Measurements from ENCODE around the gene ZNF609. TPM values are rescaled to one million over a fixed set of nuclear protein-coding genes. Genes with fewer than 3 reads are reported as not detected.

ZNF609 gene
- polyA plus RNA-seq, 1 donor from 2014 or later, result 11.8 TPM

- Histone ChIP-seq H3F3A (ENCODE audit: insufficient read depth, low read length, poor library complexity, severe bottlenecking) (peaks cover 2% of the 10 kb centered on the region), H2AFZ (ENCODE audit: low read depth, low read length) (no peak overlapping the region), H3K9me2 (ENCODE audit: insufficient read depth, low read length) (no peaks in the 10 kb centered on the region), H3K9me3 (ENCODE audit: low read length) (no peaks in the 10 kb centered on the region), H3K9ac (ENCODE audit: low read length) (peak overlapping the region; percentile 83), H3K27ac (ENCODE audit: low read length) (peak overlapping the region; percentile 95), H4K20me1 (ENCODE audit: insufficient read depth) (peaks cover 5% of the 10 kb centered on the region), H3K36me3 (ENCODE audit: insufficient read depth, low read length) (no peaks in the 10 kb centered on the region), H3K27me3 (ENCODE audit: insufficient read depth, low read depth, low read length) (no peaks in the 10 kb centered on the region), H3K4me2 (ENCODE audit: low read length) (peak overlapping the region; percentile 99), H3K4me3 (ENCODE audit: low read length) (peak overlapping the region; percentile 68), H3K79me2 (replicated peaks; ENCODE audit: insufficient read depth, low read length) (peaks cover 59% of the 10 kb centered on the region)
- TF ChIP-seq EZH2 (IDR thresholded peaks at IDR 0.05; ENCODE audit: borderline replicate concordance, insufficient read depth, low read length, poor library complexity, severe bottlenecking) (no peak), MXI1 (conservative IDR thresholded peaks at IDR 0.05; ENCODE audit: poor library complexity, severe bottlenecking) (no peak), SMC3 (conservative IDR thresholded peaks at IDR 0.05; ENCODE audit: poor library complexity) (no peak), RAD21 (conservative IDR thresholded peaks at IDR 0.05) (no peak), CTCF (IDR thresholded peaks at IDR 0.05; ENCODE audit: poor library complexity, severe bottlenecking) (no peak)
- TF ChIP-seq, protein P1, sequence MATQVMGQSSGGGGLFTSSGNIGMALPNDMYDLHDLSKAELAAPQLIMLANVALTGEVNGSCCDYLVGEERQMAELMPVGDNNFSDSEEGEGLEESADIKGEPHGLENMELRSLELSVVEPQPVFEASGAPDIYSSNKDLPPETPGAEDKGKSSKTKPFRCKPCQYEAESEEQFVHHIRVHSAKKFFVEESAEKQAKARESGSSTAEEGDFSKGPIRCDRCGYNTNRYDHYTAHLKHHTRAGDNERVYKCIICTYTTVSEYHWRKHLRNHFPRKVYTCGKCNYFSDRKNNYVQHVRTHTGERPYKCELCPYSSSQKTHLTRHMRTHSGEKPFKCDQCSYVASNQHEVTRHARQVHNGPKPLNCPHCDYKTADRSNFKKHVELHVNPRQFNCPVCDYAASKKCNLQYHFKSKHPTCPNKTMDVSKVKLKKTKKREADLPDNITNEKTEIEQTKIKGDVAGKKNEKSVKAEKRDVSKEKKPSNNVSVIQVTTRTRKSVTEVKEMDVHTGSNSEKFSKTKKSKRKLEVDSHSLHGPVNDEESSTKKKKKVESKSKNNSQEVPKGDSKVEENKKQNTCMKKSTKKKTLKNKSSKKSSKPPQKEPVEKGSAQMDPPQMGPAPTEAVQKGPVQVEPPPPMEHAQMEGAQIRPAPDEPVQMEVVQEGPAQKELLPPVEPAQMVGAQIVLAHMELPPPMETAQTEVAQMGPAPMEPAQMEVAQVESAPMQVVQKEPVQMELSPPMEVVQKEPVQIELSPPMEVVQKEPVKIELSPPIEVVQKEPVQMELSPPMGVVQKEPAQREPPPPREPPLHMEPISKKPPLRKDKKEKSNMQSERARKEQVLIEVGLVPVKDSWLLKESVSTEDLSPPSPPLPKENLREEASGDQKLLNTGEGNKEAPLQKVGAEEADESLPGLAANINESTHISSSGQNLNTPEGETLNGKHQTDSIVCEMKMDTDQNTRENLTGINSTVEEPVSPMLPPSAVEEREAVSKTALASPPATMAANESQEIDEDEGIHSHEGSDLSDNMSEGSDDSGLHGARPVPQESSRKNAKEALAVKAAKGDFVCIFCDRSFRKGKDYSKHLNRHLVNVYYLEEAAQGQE (IDR thresholded peaks at IDR 0.05; ENCODE audit: borderline replicate concordance), result no peak
These were observed 2.1 kb downstream of the ZNF609 start for GRCh38 chr15:64462492-64462891.

GRCh38 chr15:64464276-64465005 lies 4.1 kb downstream of the ZNF609 start:
- no peaks in the 10 kb centered on the region for H3K36me3 ChIP-seq (ENCODE audit: insufficient read depth, low read length)
- no peak overlapping the region for H3K27ac ChIP-seq (ENCODE audit: low read length)
- H3K79me2 ChIP-seq (replicated peaks; ENCODE audit: insufficient read depth, low read length), result peaks cover 78% of the 10 kb centered on the region
- no peak overlapping the region for H3K9ac ChIP-seq (ENCODE audit: low read length)
- peaks cover 5% of the 10 kb centered on the region for H4K20me1 ChIP-seq (ENCODE audit: insufficient read depth)
- no peak overlapping the region for H2AFZ ChIP-seq (ENCODE audit: low read depth, low read length)
- H3K4me2 ChIP-seq (ENCODE audit: low read length), result peak overlapping the region; percentile 37
- H3F3A ChIP-seq (ENCODE audit: insufficient read depth, low read length, poor library complexity, severe bottlenecking), result peaks cover 2% of the 10 kb centered on the region
- H3K9me3 ChIP-seq (ENCODE audit: low read length), result no peaks in the 10 kb centered on the region
- TF ChIP-seq RAD21 (conservative IDR thresholded peaks at IDR 0.05) (no peak), EZH2 (IDR thresholded peaks at IDR 0.05; ENCODE audit: borderline replicate concordance, insufficient read depth, low read length, poor library complexity, severe bottlenecking) (no peak), MXI1 (conservative IDR thresholded peaks at IDR 0.05; ENCODE audit: poor library complexity, severe bottlenecking) (no peak), POLR2AphosphoS5 (IDR thresholded peaks at IDR 0.05) (no peak), SMC3 (conservative IDR thresholded peaks at IDR 0.05; ENCODE audit: poor library complexity) (no peak), EP300 (conservative IDR thresholded peaks at IDR 0.05; ENCODE audit: poor library complexity, severe bottlenecking) (no peak), TAF1 (IDR thresholded peaks at IDR 0.05; ENCODE audit: low read depth) (no peak), CTCF (IDR thresholded peaks at IDR 0.05; ENCODE audit: poor library complexity, severe bottlenecking) (no peak)
- TF ChIP-seq, protein P1 (IDR thresholded peaks at IDR 0.05; ENCODE audit: borderline replicate concordance), result no peak
- H3K9me2 ChIP-seq (ENCODE audit: insufficient read depth, low read length), result no peaks in the 10 kb centered on the region
- peak overlapping the region; percentile 68 for H3K4me3 ChIP-seq (ENCODE audit: low read length)
- H3K27me3 ChIP-seq (ENCODE audit: insufficient read depth, low read depth, low read length), result no peaks in the 10 kb centered on the region

Data from neural cell (in vitro differentiated cells).